H1 (cell line): ENCODE data around the gene KAT5. TPM values are rescaled to one million over a fixed set of nuclear protein-coding genes. Genes with fewer than 3 reads are reported as not detected.

Source experiments
- ASH2L ChIP-seq: fragments of 200-600, 300-600 bp; sonication (generic); IDR thresholded peaks from one replicate; pipeline ENCODE4 v1.7.1; 2017; ENCODE audit warnings: low read length
- CBX8 ChIP-seq: fragments of 300-800, 300-1000 bp; sonication (generic); IDR thresholded peaks from 2 replicates; pipeline ENCODE4 v1.7.1; 2016; ENCODE audit warnings: low read depth, low read length, borderline replicate concordance
- EGR1 ChIP-seq: IDR thresholded peaks from 2 replicates; pipeline ENCODE4 v1.6.1; 2011; ENCODE audit warnings: low read depth, low read length, borderline replicate concordance
- FOSL1 ChIP-seq: IDR thresholded peaks from 2 replicates; pipeline ENCODE4 v1.6.1; 2011; ENCODE audit warnings: mild to moderate bottlenecking, low read depth, low read length, moderate library complexity; ENCODE audit not compliant: insufficient read depth
- KDM1A ChIP-seq: fragments of 200-600, 300-600 bp; sonication (generic); IDR thresholded peaks from 2 replicates; pipeline ENCODE4 v1.7.1; 2016; ENCODE audit warnings: mild to moderate bottlenecking, low read length, borderline replicate concordance
- KDM4A ChIP-seq: IDR thresholded peaks from one replicate; pipeline ENCODE4 v1.7.1; 2012; ENCODE audit warnings: low read depth, mild to moderate bottlenecking, moderate library complexity, low read length, inconsistent platforms; ENCODE audit not compliant: severe bottlenecking
- NANOG ChIP-seq: IDR thresholded peaks from 2 replicates; pipeline ENCODE4 v1.6.1; 2011; ENCODE audit warnings: low read length, low read depth, mild to moderate bottlenecking, inconsistent platforms; ENCODE audit not compliant: insufficient read depth, poor library complexity, severe bottlenecking
- RNF2 ChIP-seq: fragments of 200-900, 300-1000 bp; sonication (generic); IDR thresholded peaks from 2 replicates; pipeline ENCODE4 v1.7.1; 2016; ENCODE audit warnings: borderline replicate concordance, low read depth, mild to moderate bottlenecking, antibody characterized with exemption, low read length; ENCODE audit not compliant: poor library complexity, severe bottlenecking; ENCODE audit errors: missing control alignments
- RXRA ChIP-seq: IDR thresholded peaks from 2 replicates; pipeline ENCODE4 v1.6.1; 2011; ENCODE audit warnings: low read depth, mild to moderate bottlenecking, low read length, moderate library complexity; ENCODE audit not compliant: insufficient read depth
- SIN3A ChIP-seq, 2 experiments: IDR thresholded peaks in 1 of 2; conservative IDR thresholded peaks in 1 of 2; 2 replicates each; pipeline ENCODE4 v1.6.1; 2011 to 2012; ENCODE audit warnings: low read length in 2 of 2, improper control_type of control experiment in 1 of 2, low read depth in 1 of 2, mild to moderate bottlenecking in 1 of 2
- polyA plus RNA-seq, 7 experiments: library from polyadenylated mRNA; depleted of rRNA in 3 of 7; stranded (reverse) in 5 of 7; unstranded in 2 of 7; fragments of >200 nt in 5 of 7; fragments of 200-250 nt in 2 of 7; gene quantifications; 1 replicate in 5 of 7; 2 replicates in 1 of 7; 4 replicates in 1 of 7; pipeline versions ENCODE4 v1.2.1 to v1.2.3, GENCODE V29; 2011 to 2013; ENCODE audit warnings: missing spikeins in 2 of 7, mixed read lengths in 2 of 7
- total RNA-seq: library from RNA; stranded (reverse); fragmentation: NEBNext Ultra II Directional; extraction: Animal tissue kit (Norgen Biotek cat#: 25700); gene quantifications from 2 replicates; pipeline ENCODE4 v1.2.1, GENCODE V29; 2021
- TF ChIP-seq, protein P1 (sequence below): fragments of 300-600 bp; sonication (generic); IDR thresholded peaks from 2 replicates; pipeline ENCODE4 v1.7.1; 2012; ENCODE audit warnings: low read length, moderate library complexity, mild to moderate bottlenecking, inconsistent platforms; ENCODE audit not compliant: insufficient replicate concordance

KAT5 gene
- total and polyA plus RNA-seq, 2 of the 8 experiments (the other 6 are each of a cell fraction or from before 2014, with no cell fraction given): 26.7 to 37.4 TPM

GRCh38 chr11:65703846-65704245, 8.2 kb upstream of the KAT5 start (continued):
- TF ChIP-seq, protein P1, sequence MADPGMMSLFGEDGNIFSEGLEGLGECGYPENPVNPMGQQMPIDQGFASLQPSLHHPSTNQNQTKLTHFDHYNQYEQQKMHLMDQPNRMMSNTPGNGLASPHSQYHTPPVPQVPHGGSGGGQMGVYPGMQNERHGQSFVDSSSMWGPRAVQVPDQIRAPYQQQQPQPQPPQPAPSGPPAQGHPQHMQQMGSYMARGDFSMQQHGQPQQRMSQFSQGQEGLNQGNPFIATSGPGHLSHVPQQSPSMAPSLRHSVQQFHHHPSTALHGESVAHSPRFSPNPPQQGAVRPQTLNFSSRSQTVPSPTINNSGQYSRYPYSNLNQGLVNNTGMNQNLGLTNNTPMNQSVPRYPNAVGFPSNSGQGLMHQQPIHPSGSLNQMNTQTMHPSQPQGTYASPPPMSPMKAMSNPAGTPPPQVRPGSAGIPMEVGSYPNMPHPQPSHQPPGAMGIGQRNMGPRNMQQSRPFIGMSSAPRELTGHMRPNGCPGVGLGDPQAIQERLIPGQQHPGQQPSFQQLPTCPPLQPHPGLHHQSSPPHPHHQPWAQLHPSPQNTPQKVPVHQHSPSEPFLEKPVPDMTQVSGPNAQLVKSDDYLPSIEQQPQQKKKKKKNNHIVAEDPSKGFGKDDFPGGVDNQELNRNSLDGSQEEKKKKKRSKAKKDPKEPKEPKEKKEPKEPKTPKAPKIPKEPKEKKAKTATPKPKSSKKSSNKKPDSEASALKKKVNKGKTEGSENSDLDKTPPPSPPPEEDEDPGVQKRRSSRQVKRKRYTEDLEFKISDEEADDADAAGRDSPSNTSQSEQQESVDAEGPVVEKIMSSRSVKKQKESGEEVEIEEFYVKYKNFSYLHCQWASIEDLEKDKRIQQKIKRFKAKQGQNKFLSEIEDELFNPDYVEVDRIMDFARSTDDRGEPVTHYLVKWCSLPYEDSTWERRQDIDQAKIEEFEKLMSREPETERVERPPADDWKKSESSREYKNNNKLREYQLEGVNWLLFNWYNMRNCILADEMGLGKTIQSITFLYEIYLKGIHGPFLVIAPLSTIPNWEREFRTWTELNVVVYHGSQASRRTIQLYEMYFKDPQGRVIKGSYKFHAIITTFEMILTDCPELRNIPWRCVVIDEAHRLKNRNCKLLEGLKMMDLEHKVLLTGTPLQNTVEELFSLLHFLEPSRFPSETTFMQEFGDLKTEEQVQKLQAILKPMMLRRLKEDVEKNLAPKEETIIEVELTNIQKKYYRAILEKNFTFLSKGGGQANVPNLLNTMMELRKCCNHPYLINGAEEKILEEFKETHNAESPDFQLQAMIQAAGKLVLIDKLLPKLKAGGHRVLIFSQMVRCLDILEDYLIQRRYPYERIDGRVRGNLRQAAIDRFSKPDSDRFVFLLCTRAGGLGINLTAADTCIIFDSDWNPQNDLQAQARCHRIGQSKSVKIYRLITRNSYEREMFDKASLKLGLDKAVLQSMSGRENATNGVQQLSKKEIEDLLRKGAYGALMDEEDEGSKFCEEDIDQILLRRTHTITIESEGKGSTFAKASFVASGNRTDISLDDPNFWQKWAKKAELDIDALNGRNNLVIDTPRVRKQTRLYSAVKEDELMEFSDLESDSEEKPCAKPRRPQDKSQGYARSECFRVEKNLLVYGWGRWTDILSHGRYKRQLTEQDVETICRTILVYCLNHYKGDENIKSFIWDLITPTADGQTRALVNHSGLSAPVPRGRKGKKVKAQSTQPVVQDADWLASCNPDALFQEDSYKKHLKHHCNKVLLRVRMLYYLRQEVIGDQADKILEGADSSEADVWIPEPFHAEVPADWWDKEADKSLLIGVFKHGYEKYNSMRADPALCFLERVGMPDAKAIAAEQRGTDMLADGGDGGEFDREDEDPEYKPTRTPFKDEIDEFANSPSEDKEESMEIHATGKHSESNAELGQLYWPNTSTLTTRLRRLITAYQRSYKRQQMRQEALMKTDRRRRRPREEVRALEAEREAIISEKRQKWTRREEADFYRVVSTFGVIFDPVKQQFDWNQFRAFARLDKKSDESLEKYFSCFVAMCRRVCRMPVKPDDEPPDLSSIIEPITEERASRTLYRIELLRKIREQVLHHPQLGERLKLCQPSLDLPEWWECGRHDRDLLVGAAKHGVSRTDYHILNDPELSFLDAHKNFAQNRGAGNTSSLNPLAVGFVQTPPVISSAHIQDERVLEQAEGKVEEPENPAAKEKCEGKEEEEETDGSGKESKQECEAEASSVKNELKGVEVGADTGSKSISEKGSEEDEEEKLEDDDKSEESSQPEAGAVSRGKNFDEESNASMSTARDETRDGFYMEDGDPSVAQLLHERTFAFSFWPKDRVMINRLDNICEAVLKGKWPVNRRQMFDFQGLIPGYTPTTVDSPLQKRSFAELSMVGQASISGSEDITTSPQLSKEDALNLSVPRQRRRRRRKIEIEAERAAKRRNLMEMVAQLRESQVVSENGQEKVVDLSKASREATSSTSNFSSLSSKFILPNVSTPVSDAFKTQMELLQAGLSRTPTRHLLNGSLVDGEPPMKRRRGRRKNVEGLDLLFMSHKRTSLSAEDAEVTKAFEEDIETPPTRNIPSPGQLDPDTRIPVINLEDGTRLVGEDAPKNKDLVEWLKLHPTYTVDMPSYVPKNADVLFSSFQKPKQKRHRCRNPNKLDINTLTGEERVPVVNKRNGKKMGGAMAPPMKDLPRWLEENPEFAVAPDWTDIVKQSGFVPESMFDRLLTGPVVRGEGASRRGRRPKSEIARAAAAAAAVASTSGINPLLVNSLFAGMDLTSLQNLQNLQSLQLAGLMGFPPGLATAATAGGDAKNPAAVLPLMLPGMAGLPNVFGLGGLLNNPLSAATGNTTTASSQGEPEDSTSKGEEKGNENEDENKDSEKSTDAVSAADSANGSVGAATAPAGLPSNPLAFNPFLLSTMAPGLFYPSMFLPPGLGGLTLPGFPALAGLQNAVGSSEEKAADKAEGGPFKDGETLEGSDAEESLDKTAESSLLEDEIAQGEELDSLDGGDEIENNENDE: no peak
- TF ChIP-seq KDM4A: no peak
- no peak for TF ChIP-seq ASH2L
- TF ChIP-seq RNF2: no peak
- no peak for TF ChIP-seq SIN3A (conservative IDR thresholded peaks at IDR 0.05 in 1 of 2, IDR thresholded peaks at IDR 0.05 in 1 of 2; ENCODE audit: low read depth in 1 of 2, low read length in 2 of 2)
- TF ChIP-seq EGR1: no peak
- TF ChIP-seq FOSL1: no peak
- TF ChIP-seq NANOG: no peak
- no peak for TF ChIP-seq CBX8
- no peak for TF ChIP-seq KDM1A
- no peak for TF ChIP-seq RXRA
